Measurements from ENCODE around the gene MAST3. TPM values are rescaled to one million over a fixed set of nuclear protein-coding genes. Genes with fewer than 3 reads are reported as not detected.
"Not testable (repeated sequence)": the region's sequence is repeated elsewhere in the genome, so short reads cannot be mapped to it uniquely, and the experiment has no call there.

MAST3 gene
- total RNA-seq, 1 donor from 2014 or later, result 0.79 TPM

- FAIRE-seq (no peak), DNase-seq (ENCODE audit: low read depth) (no peak)
- no peak for TF ChIP-seq CTCF (IDR thresholded peaks at IDR 0.05; ENCODE audit: insufficient read depth, low read length, severe bottlenecking)
- peaks cover 2% of the 10 kb centered on the region for H3K36me3 ChIP-seq (ENCODE audit: control insufficient read depth, insufficient read depth, low read length)
- H3K4me3 ChIP-seq (ENCODE audit: low read depth, low read length), result no peak overlapping the region
- no peaks in the 10 kb centered on the region for H3K27me3 ChIP-seq (ENCODE audit: control insufficient read depth, insufficient read depth, low read length)
These were observed 58.7 kb downstream of the MAST3 start for GRCh38 chr19:18156268-18156667.

GRCh38 chr19:18156841-18157464 lies 59.4 kb downstream of the MAST3 start:
- H3K36me3 ChIP-seq (ENCODE audit: control insufficient read depth, insufficient read depth, low read length), result peaks cover 7% of the 10 kb centered on the region
- no peak for TF ChIP-seq CTCF (IDR thresholded peaks at IDR 0.05; ENCODE audit: insufficient read depth, low read length, severe bottlenecking)
- H3K4me3 ChIP-seq (ENCODE audit: low read depth, low read length), result no peak overlapping the region
- no peaks in the 10 kb centered on the region for H3K27me3 ChIP-seq (ENCODE audit: control insufficient read depth, insufficient read depth, low read length)
- DNase-seq (ENCODE audit: low read depth) (peak; percentile 84), FAIRE-seq (no peak)

- no peak for FAIRE-seq
- H3K36me3 ChIP-seq (ENCODE audit: control insufficient read depth, insufficient read depth, low read length), result peaks cover 10% of the 10 kb centered on the region
- no peak overlapping the region for H3K4me3 ChIP-seq (ENCODE audit: low read depth, low read length)
- peak; percentile 70 for DNase-seq (ENCODE audit: low read depth)
- H3K27me3 ChIP-seq (ENCODE audit: control insufficient read depth, insufficient read depth, low read length), result no peaks in the 10 kb centered on the region
- no peak for TF ChIP-seq CTCF (IDR thresholded peaks at IDR 0.05; ENCODE audit: insufficient read depth, low read length, severe bottlenecking)
These were observed 60.0 kb downstream of the MAST3 start for GRCh38 chr19:18157465-18158063.

- H3K27me3 ChIP-seq (ENCODE audit: control insufficient read depth, insufficient read depth, low read length), result no peaks in the 10 kb centered on the region
- peaks cover 17% of the 10 kb centered on the region for H3K36me3 ChIP-seq (ENCODE audit: control insufficient read depth, insufficient read depth, low read length)
- FAIRE-seq (no peak), DNase-seq (ENCODE audit: low read depth) (no peak)
- TF ChIP-seq CTCF (IDR thresholded peaks at IDR 0.05; ENCODE audit: insufficient read depth, low read length, severe bottlenecking), result no peak
- no peak overlapping the region for H3K4me3 ChIP-seq (ENCODE audit: low read depth, low read length)
These were observed 60.9 kb downstream of the MAST3 start for GRCh38 chr19:18158467-18158866.

GRCh38 chr19:18159059-18159616 lies 61.6 kb downstream of the MAST3 start:
- H3K4me3 ChIP-seq (ENCODE audit: low read depth, low read length); H3K27me3 ChIP-seq (ENCODE audit: control insufficient read depth, insufficient read depth, low read length); FAIRE-seq; DNase-seq (ENCODE audit: low read depth): not testable (repeated sequence)
- H3K36me3 ChIP-seq (ENCODE audit: control insufficient read depth, insufficient read depth, low read length), result peaks cover 20% of the 10 kb centered on the region

GRCh38 chr19:18159810-18160209 lies 62.2 kb downstream of the MAST3 start:
- DNase-seq (ENCODE audit: low read depth), result no peak
- Histone ChIP-seq H3K4me3 (ENCODE audit: low read depth, low read length) (no peak overlapping the region), H3K36me3 (ENCODE audit: control insufficient read depth, insufficient read depth, low read length) (peaks cover 21% of the 10 kb centered on the region), H3K27me3 (ENCODE audit: control insufficient read depth, insufficient read depth, low read length) (no peaks in the 10 kb centered on the region)
- no peak for TF ChIP-seq CTCF (IDR thresholded peaks at IDR 0.05; ENCODE audit: insufficient read depth, low read length, severe bottlenecking)
- no peak for FAIRE-seq
